ENCODE results near the gene PREX1. TPM values are rescaled to one million over a fixed set of nuclear protein-coding genes. Genes with fewer than 3 reads are reported as not detected.

The PREX1 gene
- total RNA-seq, 1 donor from 2014 or later = 66.0 TPM

DNA sequence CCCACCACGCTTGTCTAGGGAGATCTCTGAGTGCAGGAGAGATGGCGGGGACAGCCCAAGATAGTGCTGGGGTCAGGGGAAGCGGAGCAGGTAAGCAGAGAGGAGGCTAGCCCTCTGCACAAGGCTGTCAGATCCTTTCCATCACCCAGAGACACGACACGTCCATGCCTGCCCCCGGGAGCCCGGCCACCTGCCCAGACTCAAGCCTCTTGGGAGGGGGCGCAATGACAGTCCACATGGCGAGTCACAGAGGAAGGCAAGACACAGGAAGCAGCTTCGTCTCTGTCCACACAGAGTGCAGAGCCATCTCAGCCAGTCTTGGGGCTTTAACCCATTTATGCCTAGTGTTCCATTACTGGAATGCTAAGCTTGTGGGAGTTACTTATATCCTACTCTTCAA is 78.4 kb downstream of the PREX1 start:
- no peaks in the 10 kb centered on the region for H3K27me3 ChIP-seq
- no peaks in the 10 kb centered on the region for H3K9me3 ChIP-seq
- no peak for ATAC-seq
- no peak overlapping the region for H3K27ac ChIP-seq
- H3K4me3 ChIP-seq = no peak overlapping the region
- H3K36me3 ChIP-seq = no peaks in the 10 kb centered on the region
- DNase-seq = no peak
- H3K4me1 ChIP-seq = peaks cover 23% of the 10 kb centered on the region
- TF ChIP-seq, protein P1, sequence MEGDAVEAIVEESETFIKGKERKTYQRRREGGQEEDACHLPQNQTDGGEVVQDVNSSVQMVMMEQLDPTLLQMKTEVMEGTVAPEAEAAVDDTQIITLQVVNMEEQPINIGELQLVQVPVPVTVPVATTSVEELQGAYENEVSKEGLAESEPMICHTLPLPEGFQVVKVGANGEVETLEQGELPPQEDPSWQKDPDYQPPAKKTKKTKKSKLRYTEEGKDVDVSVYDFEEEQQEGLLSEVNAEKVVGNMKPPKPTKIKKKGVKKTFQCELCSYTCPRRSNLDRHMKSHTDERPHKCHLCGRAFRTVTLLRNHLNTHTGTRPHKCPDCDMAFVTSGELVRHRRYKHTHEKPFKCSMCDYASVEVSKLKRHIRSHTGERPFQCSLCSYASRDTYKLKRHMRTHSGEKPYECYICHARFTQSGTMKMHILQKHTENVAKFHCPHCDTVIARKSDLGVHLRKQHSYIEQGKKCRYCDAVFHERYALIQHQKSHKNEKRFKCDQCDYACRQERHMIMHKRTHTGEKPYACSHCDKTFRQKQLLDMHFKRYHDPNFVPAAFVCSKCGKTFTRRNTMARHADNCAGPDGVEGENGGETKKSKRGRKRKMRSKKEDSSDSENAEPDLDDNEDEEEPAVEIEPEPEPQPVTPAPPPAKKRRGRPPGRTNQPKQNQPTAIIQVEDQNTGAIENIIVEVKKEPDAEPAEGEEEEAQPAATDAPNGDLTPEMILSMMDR (IDR thresholded peaks at IDR 0.05) = no peak
- intact Hi-C loops (cut with DNase I) = no loop called here

DNA sequence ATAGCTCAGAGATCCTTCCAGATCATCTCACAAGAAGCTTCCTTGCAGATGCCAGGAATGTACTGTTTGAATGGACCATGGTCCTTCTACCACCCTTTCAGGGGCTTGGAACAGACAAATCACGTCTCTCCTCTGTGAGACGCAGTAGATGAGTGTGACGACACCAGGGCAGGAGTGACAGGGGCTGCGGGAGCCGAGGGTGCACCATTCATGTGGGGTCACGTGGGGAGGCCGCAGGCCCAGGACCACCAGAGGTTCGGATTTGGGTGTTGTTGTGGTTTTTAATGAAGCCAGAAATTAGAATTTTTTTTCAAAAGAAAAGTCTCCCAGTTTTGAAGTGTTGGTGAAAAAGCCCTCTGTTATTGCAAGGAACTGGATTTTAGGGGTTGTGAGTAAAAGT is 79.2 kb downstream of the PREX1 start:
- no peak for ATAC-seq
- intact Hi-C loops (cut with DNase I) = no loop called here
- Histone ChIP-seq H3K4me1 (peaks cover 23% of the 10 kb centered on the region), H3K36me3 (no peaks in the 10 kb centered on the region), H3K27ac (no peak overlapping the region), H3K9me3 (no peaks in the 10 kb centered on the region), H3K27me3 (no peaks in the 10 kb centered on the region), H3K4me3 (no peak overlapping the region)
- DNase-seq = no peak
- TF ChIP-seq, protein P1 (IDR thresholded peaks at IDR 0.05) = no peak

DNA sequence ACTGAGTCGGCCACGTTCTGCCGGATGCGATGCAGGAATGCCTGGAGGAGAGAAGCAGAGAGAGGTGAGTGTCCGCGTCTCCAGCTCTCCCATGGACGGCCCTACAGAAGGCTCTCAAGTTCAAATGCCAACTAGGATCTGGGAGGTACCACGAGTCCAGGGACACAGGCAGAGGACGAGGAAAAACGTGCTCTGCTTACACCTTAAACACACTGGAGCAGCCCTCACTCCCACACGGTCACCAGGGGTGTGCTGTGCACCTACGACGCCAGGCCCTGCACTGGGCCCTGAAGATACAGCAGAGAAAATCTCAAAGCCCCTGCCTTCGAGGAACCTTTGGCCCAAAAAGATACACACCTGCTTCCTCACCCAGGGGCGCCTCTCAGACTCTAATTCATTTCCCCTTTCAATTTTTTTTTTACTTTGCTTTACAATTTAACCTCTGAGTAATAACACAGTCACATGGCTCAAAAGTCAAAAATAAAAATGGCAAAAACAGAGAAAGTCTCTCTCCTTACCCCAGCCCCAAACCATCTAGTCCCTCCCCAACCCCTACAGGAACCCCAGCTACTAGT is 79.9 kb downstream of the PREX1 start:
- TF ChIP-seq, protein P1 (IDR thresholded peaks at IDR 0.05) = no peak
- H3K9me3 ChIP-seq = no peaks in the 10 kb centered on the region
- H3K27me3 ChIP-seq = no peaks in the 10 kb centered on the region
- peaks cover 23% of the 10 kb centered on the region for H3K4me1 ChIP-seq
- H3K36me3 ChIP-seq = no peaks in the 10 kb centered on the region
- ATAC-seq (no peak), DNase-seq (no peak)
- intact Hi-C loops (cut with DNase I) = no loop called here
- no peak overlapping the region for H3K4me3 ChIP-seq
- H3K27ac ChIP-seq = no peak overlapping the region

DNA sequence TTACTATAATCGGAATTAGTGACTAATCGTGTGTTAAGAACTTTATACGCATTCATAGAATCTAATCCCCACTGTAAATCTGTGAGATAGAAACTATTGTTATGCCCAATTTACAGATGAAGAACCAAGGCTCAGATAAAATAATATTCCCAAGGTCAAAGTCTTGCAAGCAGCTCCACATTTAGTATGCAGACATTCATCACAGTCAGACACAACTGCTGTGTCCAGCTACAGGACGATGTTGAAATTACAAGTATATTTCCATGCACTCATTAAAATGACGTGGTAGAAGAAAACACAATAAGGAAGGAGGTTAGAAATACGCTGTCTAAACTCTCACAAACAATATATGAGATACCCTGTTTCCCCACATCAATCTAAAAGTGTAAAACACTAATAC is 82.5 kb downstream of the PREX1 start:
- Histone ChIP-seq H3K27ac (no peak overlapping the region), H3K27me3 (no peaks in the 10 kb centered on the region), H3K4me1 (no peaks in the 10 kb centered on the region), H3K36me3 (no peaks in the 10 kb centered on the region), H3K4me3 (no peak overlapping the region), H3K9me3 (no peaks in the 10 kb centered on the region)
- DNase-seq (no peak), ATAC-seq (no peak)
- intact Hi-C loops (cut with DNase I) = no loop called here
- TF ChIP-seq, protein P1 (IDR thresholded peaks at IDR 0.05) = no peak

DNA sequence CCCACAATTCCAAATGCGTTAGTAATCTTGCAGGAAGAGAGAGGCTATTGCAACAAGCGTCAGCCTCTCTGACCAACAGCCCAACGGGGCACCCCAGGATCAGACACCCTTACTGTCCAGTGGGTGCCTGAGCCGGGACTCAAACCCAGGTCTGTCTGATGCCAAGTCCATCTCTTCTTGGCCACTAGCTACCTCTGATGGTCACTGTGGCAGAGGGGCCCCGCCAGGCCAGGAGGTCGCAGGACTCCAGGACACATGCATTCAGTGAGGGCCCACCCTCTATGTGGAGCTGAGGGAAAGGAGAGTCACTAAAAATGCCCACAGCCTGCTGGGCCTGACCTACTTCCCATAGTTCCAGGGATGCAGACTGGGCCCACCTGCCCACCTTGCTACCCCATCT is 83.3 kb downstream of the PREX1 start:
- no peak for DNase-seq
- Histone ChIP-seq H3K4me3 (no peak overlapping the region), H3K36me3 (no peaks in the 10 kb centered on the region), H3K27me3 (no peaks in the 10 kb centered on the region), H3K27ac (no peak overlapping the region), H3K4me1 (no peaks in the 10 kb centered on the region), H3K9me3 (no peaks in the 10 kb centered on the region)
- ATAC-seq = no peak
- intact Hi-C loops (cut with DNase I) = no loop called here
- TF ChIP-seq, protein P1 (IDR thresholded peaks at IDR 0.05) = no peak

DNA sequence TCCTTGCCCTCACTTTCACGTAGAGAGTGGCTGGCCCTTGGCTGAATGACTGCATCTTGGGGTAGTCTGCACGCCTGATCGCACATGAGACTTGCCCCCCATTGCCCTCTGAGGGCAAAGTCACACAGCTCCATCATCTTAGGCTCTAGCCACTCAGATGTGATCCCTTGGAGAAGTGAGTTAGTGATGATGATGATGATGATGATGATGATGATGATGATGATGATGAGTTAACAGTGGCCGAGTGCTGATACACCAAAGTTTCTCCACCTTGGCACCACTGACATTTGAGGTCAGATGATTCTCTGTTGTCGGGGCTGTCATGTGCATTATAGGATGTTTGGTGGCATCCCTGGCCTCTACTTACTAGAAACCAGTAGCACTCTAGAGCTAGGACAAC is 84.0 kb downstream of the PREX1 start:
- no peak overlapping the region for H3K27ac ChIP-seq
- no peaks in the 10 kb centered on the region for H3K36me3 ChIP-seq
- no peak for ATAC-seq
- TF ChIP-seq, protein P1 (IDR thresholded peaks at IDR 0.05) = no peak
- no peaks in the 10 kb centered on the region for H3K9me3 ChIP-seq
- peaks cover 4% of the 10 kb centered on the region for H3K4me1 ChIP-seq
- no peak for DNase-seq
- no peak overlapping the region for H3K4me3 ChIP-seq
- H3K27me3 ChIP-seq = no peaks in the 10 kb centered on the region
- intact Hi-C loops (cut with DNase I) = no loop called here

Measured in upper lobe of right lung (tissue), 1 donor.